Endometrium (tissue), 2 donors: ENCODE measurements around the gene GALNT9.
"Not testable (repeated sequence)": the region's sequence is repeated elsewhere in the genome, so short reads cannot be mapped to it uniquely, and the experiment has no call there.

Experiments
- FAIRE-seq: peaks from 2 replicates; lab custom pipeline; 2012; peaks lifted over from hg19 to GRCh38; lab: Jason Lieb, UNC
- donor health status: control.
- donor health status: control.

Gene GALNT9

DNA sequence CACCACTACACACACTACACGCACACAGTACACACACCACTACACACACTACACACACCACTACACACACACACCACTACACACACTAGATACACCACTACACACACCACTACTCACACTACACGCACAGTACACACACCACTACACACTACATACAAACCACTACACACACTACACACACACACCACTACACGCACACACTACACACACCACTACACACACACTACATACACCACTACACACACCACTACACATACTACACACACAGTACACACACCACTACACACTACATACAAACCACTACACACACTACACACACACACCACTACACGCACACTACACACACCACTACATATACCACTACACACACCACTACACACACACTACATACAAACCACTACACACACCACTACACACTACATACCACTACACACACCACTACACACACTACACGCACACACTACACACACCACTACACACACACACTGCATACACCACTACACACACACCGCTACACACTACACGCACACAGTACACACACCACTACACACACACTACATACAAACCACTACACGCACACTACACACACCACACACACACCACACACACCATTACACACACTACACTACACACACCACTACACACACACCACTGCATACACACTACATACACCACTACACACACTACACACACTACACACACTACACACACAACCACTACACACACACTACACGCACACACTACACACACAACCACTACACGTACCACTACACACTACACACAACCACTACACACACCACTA lies 173.4 kb downstream of the GALNT9 start:
- FAIRE-seq, result no peak

GRCh38 chr12:132154941-132155770 lies 174.2 kb downstream of the GALNT9 start:
- no peak for FAIRE-seq

DNA sequence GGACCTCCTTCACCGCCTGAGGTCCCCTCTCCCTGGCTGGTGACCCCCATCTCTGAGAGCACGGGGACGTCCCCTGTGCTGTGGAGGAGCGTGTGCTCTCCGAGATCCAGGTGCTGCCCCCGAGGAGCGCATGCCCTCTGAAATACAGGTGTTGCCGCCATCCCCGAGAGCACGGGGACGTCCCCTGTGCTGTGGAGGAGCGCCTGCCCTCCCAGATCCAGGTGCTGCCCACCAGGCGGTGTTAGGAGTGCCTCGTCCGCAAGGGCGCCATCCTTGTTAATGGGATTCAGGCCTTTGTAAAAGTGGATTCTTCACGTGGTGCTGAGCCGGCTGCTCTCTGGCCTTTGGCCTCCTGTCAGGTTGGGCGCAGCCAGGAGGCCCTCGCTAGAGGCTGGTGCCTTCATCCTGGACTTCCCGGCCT lies 175.0 kb downstream of the GALNT9 start:
- no peak for FAIRE-seq

GRCh38 chr12:132153501-132154340 lies 175.7 kb downstream of the GALNT9 start:
- FAIRE-seq, result no peak

- no peak for FAIRE-seq
These were observed 176.4 kb downstream of the GALNT9 start for GRCh38 chr12:132152953-132153352.

GRCh38 chr12:132152411-132152821 lies 177.0 kb downstream of the GALNT9 start:
- FAIRE-seq, result no peak

DNA sequence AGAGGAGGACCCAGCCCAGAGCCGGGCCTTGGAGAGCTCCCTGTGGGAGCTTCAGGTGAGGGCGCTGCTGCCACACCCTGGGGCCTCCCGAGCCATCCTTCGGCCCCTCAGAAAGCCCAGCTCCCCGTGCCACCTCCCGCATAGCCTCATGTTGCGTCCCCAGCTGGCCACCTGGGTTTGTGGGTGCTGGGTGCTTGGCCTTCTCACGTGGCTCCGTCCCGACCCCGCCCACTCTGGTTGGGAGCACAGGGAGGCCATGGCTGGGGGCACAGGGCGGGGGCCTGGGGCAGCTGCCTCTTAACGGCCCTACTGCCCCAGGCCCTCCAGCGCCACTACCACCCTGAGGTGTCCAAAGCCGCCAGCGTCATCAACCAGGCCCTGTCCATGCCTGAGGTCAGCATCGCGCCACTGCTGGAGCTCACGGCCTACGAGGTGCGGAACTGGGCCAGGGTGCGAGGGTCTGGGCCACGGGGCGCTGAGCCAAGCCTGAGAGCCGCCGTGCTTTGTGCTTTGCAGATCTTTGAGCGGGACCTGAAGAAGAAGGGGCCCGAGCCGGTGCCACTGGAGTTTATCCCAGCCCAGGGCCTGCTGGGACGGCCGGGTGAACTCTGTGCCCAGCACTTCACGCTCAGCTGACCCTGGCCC lies 177.5 kb downstream of the GALNT9 start:
- FAIRE-seq, result no peak

DNA sequence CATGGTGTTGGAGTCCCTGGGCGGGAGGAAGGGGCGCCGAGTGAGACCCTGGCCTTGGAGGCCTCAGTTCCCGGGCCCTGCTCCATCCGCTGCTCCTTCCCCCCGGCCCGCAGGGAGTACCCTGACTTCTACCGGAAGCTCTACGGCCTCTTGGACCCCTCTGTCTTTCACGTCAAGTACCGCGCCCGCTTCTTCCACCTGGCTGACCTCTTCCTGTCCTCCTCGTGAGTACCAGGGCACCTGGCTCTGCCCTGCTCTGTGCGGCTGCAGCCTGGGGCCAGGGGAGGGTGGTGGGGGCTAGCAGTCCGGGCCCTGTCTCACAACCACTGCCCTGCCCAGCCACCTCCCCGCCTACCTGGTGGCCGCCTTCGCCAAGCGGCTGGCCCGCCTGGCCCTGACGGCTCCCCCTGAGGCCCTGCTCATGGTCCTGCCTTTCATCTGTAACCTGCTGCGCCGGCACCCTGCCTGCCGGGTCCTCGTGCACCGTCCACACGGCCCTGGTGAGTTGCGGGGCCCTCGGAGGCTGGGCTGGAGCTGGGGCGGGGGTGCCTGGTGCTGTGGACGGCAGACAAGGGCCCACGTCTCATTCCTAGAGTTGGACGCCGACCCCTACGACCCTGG lies 178.1 kb downstream of the GALNT9 start:
- FAIRE-seq, result no peak

DNA sequence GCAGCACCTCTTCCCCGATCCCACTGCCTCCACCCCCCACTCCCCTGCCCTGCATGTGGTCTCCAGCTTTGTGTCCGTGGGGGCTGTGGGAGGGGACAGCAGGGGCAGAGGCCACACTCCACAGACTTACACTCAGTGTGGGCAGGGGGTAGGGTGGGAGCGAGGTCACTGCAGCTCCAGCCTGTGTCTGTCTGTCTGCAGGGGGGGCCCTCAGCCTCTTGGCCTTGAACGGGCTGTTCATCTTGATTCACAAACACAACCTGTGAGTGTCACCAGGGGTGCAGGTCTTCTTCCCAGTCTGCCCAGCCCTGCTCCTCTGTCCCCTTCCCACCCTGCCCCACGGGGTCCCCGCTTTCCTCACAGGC lies 178.6 kb downstream of the GALNT9 start:
- no peak for FAIRE-seq

DNA sequence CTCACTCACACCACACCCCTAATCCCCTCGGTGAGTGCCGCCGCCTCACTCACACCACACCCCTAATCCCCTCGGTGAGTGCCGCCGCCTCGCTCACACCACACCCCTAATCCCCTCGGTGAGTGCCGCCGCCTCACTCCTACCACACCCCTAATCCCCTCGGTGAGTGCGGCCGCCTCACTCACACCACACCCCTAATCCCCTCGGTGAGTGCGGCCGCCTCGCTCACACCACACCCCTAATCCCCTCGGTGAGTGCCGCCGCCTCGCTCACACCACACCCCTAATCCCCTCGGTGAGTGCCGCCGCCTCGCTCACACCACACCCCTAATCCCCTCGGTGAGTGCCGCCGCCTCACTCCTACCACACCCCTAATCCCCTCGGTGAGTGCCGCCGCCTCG lies 179.9 kb downstream of the GALNT9 start:
- FAIRE-seq, result not testable (repeated sequence)

DNA sequence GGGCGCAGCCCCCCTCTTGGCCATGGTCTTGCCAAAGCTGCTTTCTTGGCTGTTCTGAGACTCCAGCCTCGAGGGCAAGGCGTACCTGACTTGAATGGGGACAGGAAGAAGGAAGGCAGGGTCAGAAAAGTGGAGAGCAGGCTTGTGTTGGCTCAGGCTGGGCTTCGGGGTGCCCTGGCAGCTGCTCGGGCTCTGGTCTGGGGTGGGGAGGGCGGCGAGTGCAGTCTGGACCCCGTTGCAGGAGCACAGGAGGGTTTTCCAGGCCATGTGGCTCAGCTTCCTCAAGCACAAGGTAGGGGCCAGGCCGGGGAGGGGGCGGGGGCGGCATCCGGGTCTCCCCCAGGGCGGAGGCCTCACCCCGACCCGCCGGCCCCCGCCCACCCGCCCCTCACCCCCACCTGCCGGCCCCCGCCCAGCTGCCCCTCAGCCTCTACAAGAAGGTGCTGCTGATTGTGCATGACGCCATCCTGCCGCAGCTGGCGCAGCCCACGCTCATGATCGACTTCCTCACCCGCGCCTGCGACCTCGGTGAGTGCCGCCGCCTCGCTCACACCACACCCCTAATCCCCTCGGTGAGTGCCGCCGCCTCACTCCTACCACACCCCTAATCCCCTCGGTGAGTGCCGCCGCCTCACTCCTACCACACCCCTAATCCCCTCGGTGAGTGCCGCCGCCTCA lies 180.9 kb downstream of the GALNT9 start:
- FAIRE-seq, result no peak

DNA sequence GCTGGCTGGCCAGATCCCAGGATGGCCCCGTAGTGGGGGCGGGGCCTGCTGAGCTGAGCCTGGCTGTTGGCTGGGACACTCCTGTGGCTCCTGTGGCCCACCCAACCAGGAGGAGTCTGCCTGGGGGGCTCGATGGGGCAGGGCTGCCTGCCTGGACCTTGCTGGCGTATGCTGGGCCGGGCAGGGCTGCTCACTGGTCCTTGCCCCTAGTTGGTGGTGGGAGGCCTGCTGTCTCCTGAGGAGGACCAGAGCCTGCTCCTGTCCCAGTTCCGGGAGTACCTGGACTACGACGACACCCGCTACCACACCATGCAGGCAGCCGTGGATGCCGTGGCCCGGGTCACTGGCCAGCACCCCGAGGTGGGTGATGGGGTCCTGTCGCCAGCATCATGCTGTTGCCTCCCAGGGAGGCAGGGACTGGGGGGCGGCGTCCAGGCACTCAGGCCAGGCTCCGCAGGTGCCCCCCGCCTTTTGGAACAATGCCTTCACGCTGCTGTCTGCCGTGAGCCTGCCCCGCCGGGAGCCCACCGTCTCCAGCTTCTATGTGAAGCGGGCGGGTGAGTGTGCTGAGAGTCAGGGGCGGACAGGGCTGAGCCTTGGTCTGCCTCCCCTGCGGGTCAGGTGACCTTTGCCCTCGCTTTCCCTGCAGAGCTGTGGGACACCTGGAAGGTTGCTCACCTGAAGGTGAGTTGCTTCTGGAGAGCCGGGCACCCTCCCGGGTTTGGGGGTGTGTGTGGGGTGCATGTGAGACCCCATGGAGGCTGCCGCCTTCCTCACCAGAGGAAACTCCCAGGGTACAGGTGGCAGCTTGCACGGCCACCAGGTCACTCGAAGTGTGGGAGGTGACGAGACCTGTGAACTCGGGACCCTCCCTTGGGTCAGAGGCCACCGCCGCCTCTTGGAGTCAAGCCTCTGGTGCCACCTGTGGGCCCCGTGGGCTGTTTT lies 181.7 kb downstream of the GALNT9 start:
- FAIRE-seq, result no peak

DNA sequence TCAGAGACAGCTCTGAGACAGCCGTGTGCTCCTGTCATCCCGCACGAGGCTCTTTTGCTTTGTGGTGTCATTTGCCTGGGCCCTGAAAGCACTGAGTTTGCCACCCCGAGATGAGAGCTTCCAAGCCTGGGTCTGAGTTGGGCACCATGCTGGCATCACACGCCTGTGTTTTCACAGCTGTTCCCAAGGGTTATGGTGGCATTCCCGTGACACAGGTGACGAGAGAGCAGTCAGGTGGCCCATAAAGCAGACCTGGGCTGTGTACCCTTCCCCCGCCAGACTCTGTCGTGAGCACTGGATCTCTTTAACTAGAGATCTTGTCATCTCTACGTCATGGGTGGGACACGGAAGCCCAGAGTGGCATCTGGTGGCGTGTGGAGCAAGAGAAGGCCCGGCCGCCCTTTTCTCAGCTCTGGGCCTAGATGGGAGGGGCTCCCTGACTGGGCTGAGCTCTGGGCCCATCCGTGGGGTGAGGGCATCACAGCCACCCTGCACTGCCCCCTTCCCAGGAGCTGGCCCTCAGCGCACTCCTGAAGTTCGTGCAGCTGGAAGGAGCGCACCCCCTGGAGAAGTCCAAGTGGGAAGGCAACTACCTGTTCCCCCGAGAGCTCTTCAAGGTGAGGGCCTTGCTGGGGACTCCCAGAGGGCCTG lies 182.5 kb downstream of the GALNT9 start:
- no peak for FAIRE-seq
